Endothelial cell of umbilical vein (primary cell): ENCODE measurements around the gene ARHGAP21.

Source experiments
- CTCF ChIP-seq, 2 donors: IDR thresholded peaks; 1 replicate in 1 of 2; 2 replicates in 1 of 2; pipeline ENCODE4 v1.5.1; 2011; ENCODE audit warnings: low read length in 2 of 2, mild to moderate bottlenecking in 2 of 2, moderate library complexity in 2 of 2, control low read depth in 1 of 2, inconsistent platforms in 1 of 2, low read depth in 1 of 2; ENCODE audit not compliant: insufficient read depth in 1 of 2; ENCODE audit errors: extremely low read depth in 1 of 2
- EZH2 ChIP-seq: IDR thresholded peaks from 2 replicates; pipeline ENCODE4 v1.6.1; 2012; ENCODE audit warnings: borderline replicate concordance, low read depth, mild to moderate bottlenecking, moderate library complexity, low read length, inconsistent platforms; ENCODE audit not compliant: severe bottlenecking
- FOS ChIP-seq: IDR thresholded peaks from 2 replicates; pipeline ENCODE4 v1.6.1; 2011; ENCODE audit warnings: mild to moderate bottlenecking, low read length, moderate library complexity, borderline replicate concordance; ENCODE audit not compliant: insufficient read depth
- GATA2 ChIP-seq: IDR thresholded peaks from 2 replicates; pipeline ENCODE4 v1.7.0; 2011; ENCODE audit warnings: low read depth, mild to moderate bottlenecking, moderate library complexity, mixed read lengths, low read length; ENCODE audit not compliant: insufficient read length, insufficient read depth
- JUN ChIP-seq: IDR thresholded peaks from 2 replicates; pipeline ENCODE4 v1.6.1; 2011; ENCODE audit warnings: borderline replicate concordance, low read depth; ENCODE audit not compliant: insufficient read length, insufficient read depth
- MAX ChIP-seq: IDR thresholded peaks from 2 replicates; pipeline ENCODE4 v1.6.1; 2011; ENCODE audit not compliant: insufficient read depth, insufficient read length
- MYC ChIP-seq: IDR thresholded peaks from one replicate; pipeline ENCODE4 v1.6.1; 2011; ENCODE audit warnings: mild to moderate bottlenecking, low read depth, low read length
- POLR2A ChIP-seq: IDR thresholded peaks from 2 replicates; pipeline ENCODE4 v1.6.1; 2012; ENCODE audit warnings: low read depth, mild to moderate bottlenecking, control low read depth, low read length
- POLR2AphosphoS5 ChIP-seq: IDR thresholded peaks from 2 replicates; pipeline ENCODE4 v1.6.1; 2012; ENCODE audit warnings: low read depth, mild to moderate bottlenecking, control low read depth, low read length, moderate library complexity; ENCODE audit not compliant: insufficient read depth

- TF ChIP-seq CTCF (IDR thresholded peaks at IDR 0.05; ENCODE audit: extremely low read depth in 1 of 2, insufficient read depth in 1 of 2, low read depth in 1 of 2, low read length in 2 of 2) (no peak), EZH2 (no peak), POLR2AphosphoS5 (no peak), POLR2A (no peak), FOS (no peak), MAX (no peak), MYC (no peak), JUN (no peak), GATA2 (no peak)
These were observed 27.0 kb upstream of the ARHGAP21 start for GRCh38 chr10:24750695-24751094.
